ENCODE measurements around the gene STX8. TPM values are rescaled to one million over a fixed set of nuclear protein-coding genes. Genes with fewer than 3 reads are reported as not detected.

Gene STX8
- polyA plus RNA-seq, 1 of the 3 experiments (the other 2 are of a cell fraction), result 51.3 TPM

- no peak overlapping the region for H2AFZ ChIP-seq (ENCODE audit: low read depth)
- H3F3A ChIP-seq (replicated peaks; ENCODE audit: insufficient read depth), result no peaks in the 10 kb centered on the region
- no peaks in the 10 kb centered on the region for H3K79me2 ChIP-seq (ENCODE audit: insufficient read depth)
- TF ChIP-seq POLR2AphosphoS5 (IDR thresholded peaks at IDR 0.05; ENCODE audit: low read depth, low read length), result no peak
- no peak for TF ChIP-seq FOXJ3 (CRISPR knock-in tag; IDR thresholded peaks at IDR 0.05)
- TF ChIP-seq CHD2 (IDR thresholded peaks at IDR 0.05; ENCODE audit: low read length, partially characterized antibody), result no peak
- no peak for TF ChIP-seq SMC3 (IDR thresholded peaks at IDR 0.05; ENCODE audit: low read depth, low read length)
- TF ChIP-seq PBX3 (IDR thresholded peaks at IDR 0.05), result no peak
- no peak for TF ChIP-seq TAF1 (IDR thresholded peaks at IDR 0.05; ENCODE audit: borderline replicate concordance, low read depth, low read length)
- TF ChIP-seq CTCF (IDR thresholded peaks at IDR 0.05), result no peak
- TF ChIP-seq EZH2phosphoT487 (IDR thresholded peaks at IDR 0.05; ENCODE audit: borderline replicate concordance, low read depth), result no peak
- no peaks in the 10 kb centered on the region for H3K9me2 ChIP-seq
- POLR2A ChIA-PET, result no interaction called here
- CTCF ChIA-PET, result no interaction called here
- no peaks in the 10 kb centered on the region for H4K20me1 ChIP-seq (ENCODE audit: insufficient read depth)
- H3K9me3 ChIP-seq, result no peaks in the 10 kb centered on the region
- H3K27me3 ChIP-seq (ENCODE audit: insufficient read depth), result no peaks in the 10 kb centered on the region
- H3K36me3 ChIP-seq (replicated peaks in 1 of 2; ENCODE audit: control insufficient read depth in 1 of 2, insufficient read depth in 2 of 2, low read length in 1 of 2), result no peaks in the 10 kb centered on the region
- 94% methylated on average over 8 of the region's 8 CpGs for WGBS (ENCODE audit: low lambda C conversion rate)
- no peak overlapping the region for H3K4me3 ChIP-seq (ENCODE audit: low read depth in 2 of 2, low read length in 1 of 2)
- no peak overlapping the region for H3K27ac ChIP-seq (ENCODE audit: low read depth in 2 of 2, low read length in 1 of 2)
- no peak for DNase-seq
- no peak overlapping the region for H3K4me2 ChIP-seq
- no peaks in the 10 kb centered on the region for H3K4me1 ChIP-seq (ENCODE audit: control insufficient read depth in 1 of 2, insufficient read depth in 2 of 2, low read depth in 1 of 2, low read length in 1 of 2)
- H3K9ac ChIP-seq, result no peak overlapping the region
Observed at GRCh38 chr17:9536061-9536460, 39.6 kb downstream of the STX8 start.

GRCh38 chr17:9533441-9533840 lies 42.2 kb downstream of the STX8 start:
- Histone ChIP-seq H4K20me1 (ENCODE audit: insufficient read depth) (no peaks in the 10 kb centered on the region), H3K4me2 (no peak overlapping the region), H2AFZ (ENCODE audit: low read depth) (no peak overlapping the region), H3F3A (replicated peaks; ENCODE audit: insufficient read depth) (no peaks in the 10 kb centered on the region), H3K9me3 (no peaks in the 10 kb centered on the region), H3K27ac (ENCODE audit: low read depth in 2 of 2, low read length in 1 of 2) (no peak overlapping the region), H3K79me2 (ENCODE audit: insufficient read depth) (no peaks in the 10 kb centered on the region), H3K9me2 (no peaks in the 10 kb centered on the region), H3K9ac (no peak overlapping the region), H3K4me1 (ENCODE audit: control insufficient read depth in 1 of 2, insufficient read depth in 2 of 2, low read depth in 1 of 2, low read length in 1 of 2) (no peaks in the 10 kb centered on the region), H3K4me3 (ENCODE audit: low read depth in 2 of 2, low read length in 1 of 2) (no peak overlapping the region), H3K27me3 (ENCODE audit: insufficient read depth) (no peaks in the 10 kb centered on the region), H3K36me3 (replicated peaks in 1 of 2; ENCODE audit: control insufficient read depth in 1 of 2, insufficient read depth in 2 of 2, low read length in 1 of 2) (no peaks in the 10 kb centered on the region)
- CTCF ChIA-PET, result no interaction called here
- no peak for DNase-seq
- POLR2A ChIA-PET, result no interaction called here
- WGBS (ENCODE audit: low lambda C conversion rate), result 87% methylated on average over 4 of the region's 4 CpGs
- TF ChIP-seq FOSL2 (IDR thresholded peaks at IDR 0.05; ENCODE audit: borderline replicate concordance, low read depth) (no peak), YY1 (IDR thresholded peaks at IDR 0.05; ENCODE audit: low read depth) (no peak), CTCF (IDR thresholded peaks at IDR 0.05) (no peak), MAX (IDR thresholded peaks at IDR 0.05; ENCODE audit: low read depth) (no peak), EP300 (IDR thresholded peaks at IDR 0.05; ENCODE audit: borderline replicate concordance in 1 of 2, low read depth in 1 of 2, low read length in 1 of 2) (no peak), USF1 (IDR thresholded peaks at IDR 0.05; ENCODE audit: borderline replicate concordance, low read depth) (no peak), MXI1 (IDR thresholded peaks at IDR 0.05; ENCODE audit: low read depth, low read length) (no peak), CHD2 (IDR thresholded peaks at IDR 0.05; ENCODE audit: low read length, partially characterized antibody) (no peak), RCOR1 (IDR thresholded peaks at IDR 0.05; ENCODE audit: low read length) (no peak), TAF1 (IDR thresholded peaks at IDR 0.05; ENCODE audit: borderline replicate concordance, low read depth, low read length) (no peak), REST (IDR thresholded peaks at IDR 0.05; ENCODE audit: low read depth, low read length) (no peak), RFX5 (IDR thresholded peaks at IDR 0.05; ENCODE audit: low read length) (no peak), NFIC (IDR thresholded peaks at IDR 0.05; ENCODE audit: borderline replicate concordance) (no peak)

Measured in SK-N-SH (cell line).